CD4-positive, CD25-positive, alpha-beta regulatory T cell (primary cell): ENCODE results near the gene SMIM36. TPM values are rescaled to one million over a fixed set of nuclear protein-coding genes. Genes with fewer than 3 reads are reported as not detected.
"Not testable (repeated sequence)": the region's sequence is repeated elsewhere in the genome, so short reads cannot be mapped to it uniquely, and the experiment has no call there.

Experiments used
- ATAC-seq, 2 donors: fragments of 150-1000 bp; cut with Tn5 transposase; one replicate each; pipeline ENCODE4 v1.10.0; 2021; ENCODE audit warnings: low read depth in 2 of 2, moderate number of reproducible peaks in 2 of 2, moderate library complexity in 1 of 2
- DNase-seq, 3 donors: peaks; one replicate each; pipeline versions ENCODE4 v3.0.0 to v3.0.0-alpha.2; 2012 to 2022; ENCODE audit warnings: mixed read lengths in 1 of 3
- H3K27ac ChIP-seq: one replicate; pipeline ENCODE4 v1.7.0; 2013; ENCODE audit warnings: mild to moderate bottlenecking, low read length; ENCODE audit not compliant: insufficient read depth, poor library complexity, severe bottlenecking
- H3K27me3 ChIP-seq: one replicate; pipeline ENCODE4 v1.7.0; 2013; ENCODE audit warnings: low read length; ENCODE audit not compliant: control insufficient read depth, insufficient read depth
- H3K36me3 ChIP-seq: one replicate; pipeline ENCODE4 v1.7.0; 2013; ENCODE audit warnings: mild to moderate bottlenecking, low read length, moderate library complexity; ENCODE audit not compliant: control insufficient read depth, insufficient read depth
- H3K4me1 ChIP-seq: 2 replicates; pipeline ENCODE4 v1.7.0; 2013; ENCODE audit warnings: mild to moderate bottlenecking, low read length; ENCODE audit not compliant: insufficient read depth, control insufficient read depth, poor library complexity, severe bottlenecking
- H3K4me3 ChIP-seq: one replicate; pipeline ENCODE4 v1.7.0; 2013; ENCODE audit warnings: low read depth, mild to moderate bottlenecking, low read length, moderate library complexity
- H3K9me3 ChIP-seq, 2 experiments: 1 replicate in 1 of 2; 2 replicates in 1 of 2; pipeline ENCODE4 v1.7.0; 2013; ENCODE audit warnings: low read length in 2 of 2, mild to moderate bottlenecking in 1 of 2, moderate library complexity in 1 of 2; ENCODE audit not compliant: control insufficient read depth in 2 of 2
- H3K27ac Mint-ChIP-seq, 3 donors: one replicate each; pipeline ENCODE4 v1.8.0; 2020 to 2022; ENCODE audit warnings: mild to moderate bottlenecking in 3 of 3, mixed read lengths in 3 of 3, moderate library complexity in 2 of 3
- H3K27me3 Mint-ChIP-seq: one replicate; pipeline ENCODE4 v1.8.0; 2022; ENCODE audit warnings: mild to moderate bottlenecking, mixed read lengths
- H3K36me3 Mint-ChIP-seq: one replicate; pipeline ENCODE4 v1.8.0; 2020; ENCODE audit warnings: mixed read lengths
- H3K4me1 Mint-ChIP-seq, 4 donors: one replicate each; pipeline ENCODE4 v1.8.0; 2020 to 2022; ENCODE audit warnings: mixed read lengths in 4 of 4, mild to moderate bottlenecking in 1 of 4
- H3K4me3 Mint-ChIP-seq, 4 donors: one replicate each; pipeline ENCODE4 v1.8.0; 2020 to 2022; ENCODE audit warnings: mild to moderate bottlenecking in 4 of 4, mixed read lengths in 4 of 4, moderate library complexity in 3 of 4
- H3K9me3 Mint-ChIP-seq, 7 donors: one replicate each; pipeline ENCODE4 v1.8.0; 2020 to 2022; ENCODE audit warnings: mixed read lengths in 7 of 7, mild to moderate bottlenecking in 3 of 7, moderate library complexity in 2 of 7
- polyA plus RNA-seq, 4 donors: library from polyadenylated mRNA; unstranded; fragments of 300-500 nt; fragmentation: Illumina TruSeq; gene quantifications; one replicate each; pipeline ENCODE4 v1.2.3, GENCODE V29; 2021
- total RNA-seq: library from RNA; stranded (reverse); gene quantifications from one replicate; pipeline ENCODE4 v1.2.3, GENCODE V29; 2022

The SMIM36 gene
- total and polyA plus RNA-seq, 5 donors from 2014 or later, result not detected

GRCh38 chr17:55413825-55414489 lies 97.3 kb downstream of the SMIM36 start:
- H3K36me3 Mint-ChIP-seq, result peaks cover 37% of the 10 kb centered on the region
- H3K9me3 Mint-ChIP-seq, result no peaks in the 10 kb centered on the region
- ATAC-seq (no peak), DNase-seq (no peak)
- H3K27me3 Mint-ChIP-seq, result no peaks in the 10 kb centered on the region
- H3K27ac ChIP-seq, result no peak overlapping the region
- no peak overlapping the region for H3K4me3 Mint-ChIP-seq
- no peaks in the 10 kb centered on the region for H3K27me3 ChIP-seq
- peaks cover 4% of the 10 kb centered on the region for H3K4me1 ChIP-seq
- peak overlapping the region in 1 of 3 donors; percentile 10 for H3K27ac Mint-ChIP-seq
- peaks cover 42% of the 10 kb centered on the region for H3K36me3 ChIP-seq
- peaks cover 26 to 38% (median 33%) of the 10 kb centered on the region in 4 donors for H3K4me1 Mint-ChIP-seq
- no peaks in the 10 kb centered on the region for H3K9me3 ChIP-seq
- no peak overlapping the region for H3K4me3 ChIP-seq

- H3K36me3 Mint-ChIP-seq, result peaks cover 49% of the 10 kb centered on the region
- Histone ChIP-seq H3K9me3 (no peaks in the 10 kb centered on the region), H3K27me3 (no peaks in the 10 kb centered on the region), H3K27ac (no peak overlapping the region), H3K4me3 (no peak overlapping the region), H3K4me1 (no peaks in the 10 kb centered on the region), H3K36me3 (peaks cover 62% of the 10 kb centered on the region)
- H3K4me3 Mint-ChIP-seq, result no peak overlapping the region
- no peaks in the 10 kb centered on the region for H3K9me3 Mint-ChIP-seq
- no peaks in the 10 kb centered on the region for H3K27me3 Mint-ChIP-seq
- DNase-seq (no peak), ATAC-seq (no peak)
- no peak overlapping the region for H3K27ac Mint-ChIP-seq
- peaks cover 2 to 19% (median 12%) of the 10 kb centered on the region in 4 donors for H3K4me1 Mint-ChIP-seq
Observed at GRCh38 chr17:55411463-55411855, 99.8 kb downstream of the SMIM36 start.

GRCh38 chr17:55410722-55411462 lies 100.4 kb downstream of the SMIM36 start:
- peaks cover 66% of the 10 kb centered on the region for H3K36me3 ChIP-seq
- H3K9me3 Mint-ChIP-seq, result no peaks in the 10 kb centered on the region
- peaks cover 0 to 14% (median 11%) of the 10 kb centered on the region in 4 donors for H3K4me1 Mint-ChIP-seq
- H3K4me1 ChIP-seq, result no peaks in the 10 kb centered on the region
- DNase-seq, result no peak
- H3K27ac ChIP-seq, result no peak overlapping the region
- no peak overlapping the region for H3K4me3 ChIP-seq
- H3K36me3 Mint-ChIP-seq, result peaks cover 49% of the 10 kb centered on the region
- H3K27me3 ChIP-seq, result no peaks in the 10 kb centered on the region
- H3K27ac Mint-ChIP-seq, result no peak overlapping the region
- ATAC-seq, result no peak
- H3K27me3 Mint-ChIP-seq, result no peaks in the 10 kb centered on the region
- no peak overlapping the region for H3K4me3 Mint-ChIP-seq
- no peaks in the 10 kb centered on the region for H3K9me3 ChIP-seq

GRCh38 chr17:55409030-55409800 lies 102.0 kb downstream of the SMIM36 start:
- H3K27me3 Mint-ChIP-seq, result no peaks in the 10 kb centered on the region
- H3K9me3 Mint-ChIP-seq, result no peaks in the 10 kb centered on the region
- peaks cover 66% of the 10 kb centered on the region for H3K36me3 ChIP-seq
- H3K36me3 Mint-ChIP-seq, result peaks cover 49% of the 10 kb centered on the region
- no peak overlapping the region for H3K4me3 Mint-ChIP-seq
- no peaks in the 10 kb centered on the region for H3K4me1 ChIP-seq
- no peak overlapping the region for H3K27ac Mint-ChIP-seq
- H3K4me3 ChIP-seq, result no peak overlapping the region
- DNase-seq, result no peak
- H3K9me3 ChIP-seq, result no peaks in the 10 kb centered on the region
- H3K27me3 ChIP-seq, result no peaks in the 10 kb centered on the region
- no peak for ATAC-seq
- H3K4me1 Mint-ChIP-seq, result peaks cover 0 to 7% (median under 1%) of the 10 kb centered on the region in 4 donors
- H3K27ac ChIP-seq, result no peak overlapping the region

- peaks cover 48% of the 10 kb centered on the region for H3K36me3 Mint-ChIP-seq
- H3K27me3 ChIP-seq, result no peaks in the 10 kb centered on the region
- H3K4me3 Mint-ChIP-seq, result no peak overlapping the region
- no peaks in the 10 kb centered on the region for H3K27me3 Mint-ChIP-seq
- H3K9me3 Mint-ChIP-seq, result no peaks in the 10 kb centered on the region
- no peaks in the 10 kb centered on the region for H3K4me1 ChIP-seq
- H3K27ac Mint-ChIP-seq, result peak overlapping the region in 1 of 3 donors; percentile 65
- no peak overlapping the region for H3K4me3 ChIP-seq
- H3K4me1 Mint-ChIP-seq, result peaks cover 0 to 2% (median 0%) of the 10 kb centered on the region in 4 donors
- H3K9me3 ChIP-seq, result no peaks in the 10 kb centered on the region
- no peak for DNase-seq
- H3K36me3 ChIP-seq, result peaks cover 60% of the 10 kb centered on the region
- H3K27ac ChIP-seq, result no peak overlapping the region
- ATAC-seq, result no peak
Observed at GRCh38 chr17:55407641-55408566, 103.3 kb downstream of the SMIM36 start.

GRCh38 chr17:55405600-55405999 lies 105.7 kb downstream of the SMIM36 start:
- no peaks in the 10 kb centered on the region for H3K4me1 ChIP-seq
- no peak for ATAC-seq

GRCh38 chr17:55404197-55404596 lies 107.1 kb downstream of the SMIM36 start:
- not testable (repeated sequence) for H3K4me3 ChIP-seq, H3K9me3 Mint-ChIP-seq, H3K27me3 ChIP-seq, H3K9me3 ChIP-seq, H3K4me3 Mint-ChIP-seq, H3K27ac ChIP-seq, DNase-seq, H3K4me1 ChIP-seq, ATAC-seq, H3K4me1 Mint-ChIP-seq, H3K27me3 Mint-ChIP-seq, H3K27ac Mint-ChIP-seq
- peaks cover 40% of the 10 kb centered on the region for H3K36me3 Mint-ChIP-seq
- H3K36me3 ChIP-seq, result peaks cover 47% of the 10 kb centered on the region

More at GRCh38 chr17:55405600-55405999, 105.7 kb downstream of the SMIM36 start:
- Histone ChIP-seq H3K36me3 (peaks cover 51% of the 10 kb centered on the region), H3K27ac (no peak overlapping the region), H3K4me3 (no peak overlapping the region), H3K9me3 (no peaks in the 10 kb centered on the region), H3K27me3 (no peaks in the 10 kb centered on the region)
- Mint-ChIP-seq H3K4me3 (no peak overlapping the region), H3K27ac (peak overlapping the region in 1 of 3 donors; percentile 69), H3K9me3 (no peaks in the 10 kb centered on the region), H3K27me3 (no peaks in the 10 kb centered on the region), H3K4me1 (peaks cover 0 to 2% (median 0%) of the 10 kb centered on the region in 4 donors), H3K36me3 (peaks cover 40% of the 10 kb centered on the region)
- no peak for DNase-seq
